ENCODE data around the gene SEMA3F. TPM values are rescaled to one million over a fixed set of nuclear protein-coding genes. Genes with fewer than 3 reads are reported as not detected.

The SEMA3F gene
- total and polyA plus RNA-seq, 3 experiments from 2014 or later, result not detected

- no peaks in the 10 kb centered on the region for H3K9me3 Mint-ChIP-seq
- ChIA-PET CTCF (no interaction called here), POLR2A (no interaction called here)
These were observed 14.1 kb upstream of the SEMA3F start for GRCh38 chr3:50140990-50141389.

GRCh38 chr3:50146316-50146901 is 8.7 kb upstream of the SEMA3F start:
- Mint-ChIP-seq H3K4me1 (no peaks in the 10 kb centered on the region), H3K27ac (no peak overlapping the region), H3K9me3 (no peaks in the 10 kb centered on the region), H3K27me3 (peaks cover 0 to 4% of the 10 kb centered on the region in 2 donors), H3K4me3 (no peak overlapping the region), H3K36me3 (no peaks in the 10 kb centered on the region)
- no peak for DNase-seq
- no peaks in the 10 kb centered on the region for H3K4me1 ChIP-seq (ENCODE audit: insufficient read depth, low read length)
- H3K36me3 ChIP-seq (ENCODE audit: insufficient read depth, low read length), result no peaks in the 10 kb centered on the region
- H3K27ac ChIP-seq (ENCODE audit: low read depth, low read length), result no peak overlapping the region
- H3K9me3 ChIP-seq (ENCODE audit: low read length), result no peaks in the 10 kb centered on the region
- no peaks in the 10 kb centered on the region for H3K27me3 ChIP-seq (ENCODE audit: insufficient read depth, low read length, poor library complexity, severe bottlenecking)
- ChIA-PET CTCF (no interaction called here), POLR2A (no interaction called here)
- no peak overlapping the region for H3K4me3 ChIP-seq (ENCODE audit: low read length)

More at GRCh38 chr3:50140990-50141389, 14.1 kb upstream of the SEMA3F start:
- Mint-ChIP-seq H3K4me1 (peaks cover 2 to 9% (median 8%) of the 10 kb centered on the region in 3 donors), H3K27ac (peak overlapping the region in 2 of 8 donors; percentile 34 to 81), H3K36me3 (no peaks in the 10 kb centered on the region), H3K27me3 (peaks cover 0 to 2% of the 10 kb centered on the region in 2 donors), H3K4me3 (no peak overlapping the region)
- H3K9me3 ChIP-seq (ENCODE audit: low read length), result no peaks in the 10 kb centered on the region
- no peak overlapping the region for H3K27ac ChIP-seq (ENCODE audit: low read depth, low read length)
- peaks cover 7% of the 10 kb centered on the region for H3K4me1 ChIP-seq (ENCODE audit: insufficient read depth, low read length)
- H3K36me3 ChIP-seq (ENCODE audit: insufficient read depth, low read length), result no peaks in the 10 kb centered on the region
- no peak overlapping the region for H3K4me3 ChIP-seq (ENCODE audit: low read length)
- H3K27me3 ChIP-seq (ENCODE audit: insufficient read depth, low read length, poor library complexity, severe bottlenecking), result no peaks in the 10 kb centered on the region
- DNase-seq, result no peak

GRCh38 chr3:50147016-50147415 is 8.1 kb upstream of the SEMA3F start:
- Mint-ChIP-seq H3K27me3 (peaks cover 0 to 7% of the 10 kb centered on the region in 2 donors), H3K9me3 (no peaks in the 10 kb centered on the region), H3K4me3 (no peak overlapping the region), H3K4me1 (no peaks in the 10 kb centered on the region), H3K36me3 (no peaks in the 10 kb centered on the region), H3K27ac (no peak overlapping the region)
- POLR2A ChIA-PET, result no interaction called here
- Histone ChIP-seq H3K9me3 (ENCODE audit: low read length) (no peaks in the 10 kb centered on the region), H3K4me1 (ENCODE audit: insufficient read depth, low read length) (no peaks in the 10 kb centered on the region), H3K27ac (ENCODE audit: low read depth, low read length) (no peak overlapping the region), H3K27me3 (ENCODE audit: insufficient read depth, low read length, poor library complexity, severe bottlenecking) (no peaks in the 10 kb centered on the region), H3K36me3 (ENCODE audit: insufficient read depth, low read length) (no peaks in the 10 kb centered on the region), H3K4me3 (ENCODE audit: low read length) (no peak overlapping the region)
- CTCF ChIA-PET, result no interaction called here
- no peak for DNase-seq

- Histone ChIP-seq H3K4me1 (ENCODE audit: insufficient read depth, low read length) (no peaks in the 10 kb centered on the region), H3K27me3 (ENCODE audit: insufficient read depth, low read length, poor library complexity, severe bottlenecking) (no peaks in the 10 kb centered on the region), H3K36me3 (ENCODE audit: insufficient read depth, low read length) (no peaks in the 10 kb centered on the region), H3K9me3 (ENCODE audit: low read length) (no peaks in the 10 kb centered on the region), H3K4me3 (ENCODE audit: low read length) (no peak overlapping the region), H3K27ac (ENCODE audit: low read depth, low read length) (no peak overlapping the region)
- H3K27me3 Mint-ChIP-seq, result peaks cover 0 to 8% of the 10 kb centered on the region in 2 donors
- no peak overlapping the region for H3K27ac Mint-ChIP-seq
- no peak for DNase-seq
- no peaks in the 10 kb centered on the region for H3K9me3 Mint-ChIP-seq
- CTCF ChIA-PET, result no interaction called here
- POLR2A ChIA-PET, result no interaction called here
- no peaks in the 10 kb centered on the region for H3K4me1 Mint-ChIP-seq
- no peaks in the 10 kb centered on the region for H3K36me3 Mint-ChIP-seq
- H3K4me3 Mint-ChIP-seq, result no peak overlapping the region
These were observed 7.7 kb upstream of the SEMA3F start for GRCh38 chr3:50147447-50147846.

- no peaks in the 10 kb centered on the region for H3K9me3 ChIP-seq (ENCODE audit: low read length)
- no peaks in the 10 kb centered on the region for H3K36me3 ChIP-seq (ENCODE audit: insufficient read depth, low read length)
- no peak overlapping the region for H3K27ac Mint-ChIP-seq
- H3K4me3 ChIP-seq (ENCODE audit: low read length), result no peak overlapping the region
- H3K4me1 ChIP-seq (ENCODE audit: insufficient read depth, low read length), result no peaks in the 10 kb centered on the region
- POLR2A ChIA-PET, result no interaction called here
- no peak overlapping the region for H3K4me3 Mint-ChIP-seq
- peaks cover 0 to 10% of the 10 kb centered on the region in 2 donors for H3K27me3 Mint-ChIP-seq
- no peaks in the 10 kb centered on the region for H3K4me1 Mint-ChIP-seq
- no peaks in the 10 kb centered on the region for H3K36me3 Mint-ChIP-seq
- H3K9me3 Mint-ChIP-seq, result no peaks in the 10 kb centered on the region
- DNase-seq, result no peak
- CTCF ChIA-PET, result no interaction called here
- no peaks in the 10 kb centered on the region for H3K27me3 ChIP-seq (ENCODE audit: insufficient read depth, low read length, poor library complexity, severe bottlenecking)
- H3K27ac ChIP-seq (ENCODE audit: low read depth, low read length), result no peak overlapping the region
These were observed 7.3 kb upstream of the SEMA3F start for GRCh38 chr3:50147861-50148260.

- DNase-seq, result no peak
- Mint-ChIP-seq H3K27ac (peak overlapping the region in 1 of 8 donors; percentile 62), H3K9me3 (peaks cover 0 to 2% (median 0%) of the 10 kb centered on the region in 5 donors), H3K27me3 (peaks cover 11 to 25% of the 10 kb centered on the region in 2 donors), H3K36me3 (no peaks in the 10 kb centered on the region), H3K4me1 (peaks cover 0 to 7% (median 7%) of the 10 kb centered on the region in 3 donors), H3K4me3 (peak overlapping the region in 1 of 7 donors; percentile 58)
- H3K36me3 ChIP-seq (ENCODE audit: insufficient read depth, low read length), result no peaks in the 10 kb centered on the region
- peaks cover 5% of the 10 kb centered on the region for H3K4me1 ChIP-seq (ENCODE audit: insufficient read depth, low read length)
- peaks cover 12% of the 10 kb centered on the region for H3K27me3 ChIP-seq (ENCODE audit: insufficient read depth, low read length, poor library complexity, severe bottlenecking)
- no peak overlapping the region for H3K27ac ChIP-seq (ENCODE audit: low read depth, low read length)
- no peaks in the 10 kb centered on the region for H3K9me3 ChIP-seq (ENCODE audit: low read length)
- no peak overlapping the region for H3K4me3 ChIP-seq (ENCODE audit: low read length)
- POLR2A ChIA-PET, result no interaction called here
- CTCF ChIA-PET, result no interaction called here
These were observed 4.7 kb upstream of the SEMA3F start for GRCh38 chr3:50150404-50150750.

GRCh38 chr3:50150863-50151686 is 4.0 kb upstream of the SEMA3F start:
- H3K4me3 Mint-ChIP-seq, result peak overlapping the region in 1 of 7 donors; percentile 58
- H3K27me3 Mint-ChIP-seq, result peaks cover 15 to 31% of the 10 kb centered on the region in 2 donors
- H3K9me3 ChIP-seq (ENCODE audit: low read length), result no peaks in the 10 kb centered on the region
- DNase-seq, result no peak
- peaks cover 18% of the 10 kb centered on the region for H3K27me3 ChIP-seq (ENCODE audit: insufficient read depth, low read length, poor library complexity, severe bottlenecking)
- peaks cover 0 to 13% (median 12%) of the 10 kb centered on the region in 3 donors for H3K4me1 Mint-ChIP-seq
- H3K27ac ChIP-seq (ENCODE audit: low read depth, low read length), result no peak overlapping the region
- ChIA-PET POLR2A (no interaction called here), CTCF (no interaction called here)
- H3K9me3 Mint-ChIP-seq, result peaks cover 0 to 2% (median 0%) of the 10 kb centered on the region in 5 donors
- no peak overlapping the region for H3K4me3 ChIP-seq (ENCODE audit: low read length)
- no peaks in the 10 kb centered on the region for H3K36me3 ChIP-seq (ENCODE audit: insufficient read depth, low read length)
- no peaks in the 10 kb centered on the region for H3K36me3 Mint-ChIP-seq
- peaks cover 12% of the 10 kb centered on the region for H3K4me1 ChIP-seq (ENCODE audit: insufficient read depth, low read length)
- H3K27ac Mint-ChIP-seq, result no peak overlapping the region

GRCh38 chr3:50151728-50152127 is 3.4 kb upstream of the SEMA3F start:
- Histone ChIP-seq H3K4me1 (ENCODE audit: insufficient read depth, low read length) (peaks cover 16% of the 10 kb centered on the region), H3K9me3 (ENCODE audit: low read length) (no peaks in the 10 kb centered on the region), H3K27me3 (ENCODE audit: insufficient read depth, low read length, poor library complexity, severe bottlenecking) (peaks cover 24% of the 10 kb centered on the region), H3K36me3 (ENCODE audit: insufficient read depth, low read length) (no peaks in the 10 kb centered on the region), H3K4me3 (ENCODE audit: low read length) (no peak overlapping the region), H3K27ac (ENCODE audit: low read depth, low read length) (no peak overlapping the region)
- H3K4me3 Mint-ChIP-seq, result peak overlapping the region in 1 of 7 donors; percentile 72
- peaks cover 0 to 15% (median 12%) of the 10 kb centered on the region in 3 donors for H3K4me1 Mint-ChIP-seq
- H3K27me3 Mint-ChIP-seq, result peaks cover 18 to 35% of the 10 kb centered on the region in 2 donors
- no peaks in the 10 kb centered on the region for H3K36me3 Mint-ChIP-seq
- H3K9me3 Mint-ChIP-seq, result peaks cover 0 to 2% (median 0%) of the 10 kb centered on the region in 5 donors
- peak overlapping the region in 1 of 8 donors; percentile 42 for H3K27ac Mint-ChIP-seq
- no peak for DNase-seq
- CTCF ChIA-PET, result no interaction called here
- POLR2A ChIA-PET, result no interaction called here
